Naive thymus-derived CD4-positive, alpha-beta T cell (primary cell): ENCODE results near the gene DCBLD1. TPM values are rescaled to one million over a fixed set of nuclear protein-coding genes. Genes with fewer than 3 reads are reported as not detected.

Experiments used
- ATAC-seq: fragments of 150-1000 bp; cut with Tn5 transposase; 2 replicates; pipeline ENCODE4 v1.10.0; 2021; ENCODE audit warnings: mild to moderate bottlenecking, moderate library complexity
- CTCF ChIA-PET: fragments of 350-600 bp; sonication (Branson Sonifier 250); formaldehyde crosslinking; loops from one replicate; lab custom pipeline; 2021; ENCODE audit warnings: antibody characterized with exemption; lab: Charles Lee
- POLR2A ChIA-PET: fragments of 350-600 bp; sonication (Branson Sonifier 250); formaldehyde crosslinking; loops from one replicate; lab custom pipeline; 2021; ENCODE audit warnings: antibody characterized with exemption, inconsistent platforms; lab: Charles Lee
- DNase-seq, 9 donors: peaks; one replicate each; pipeline versions ENCODE4 v3.0.0 to v3.0.0-alpha.2; 2020 to 2022; ENCODE audit warnings: mixed read lengths in 1 of 9
- H3K27ac ChIP-seq: one replicate; pipeline ENCODE4 v1.7.0; 2013; ENCODE audit warnings: mild to moderate bottlenecking, low read depth, low read length, moderate library complexity
- H3K27me3 ChIP-seq, 2 donors: one replicate each; pipeline ENCODE4 v1.7.0; 2013; ENCODE audit warnings: low read length in 2 of 2, mild to moderate bottlenecking in 2 of 2, moderate library complexity in 2 of 2; ENCODE audit not compliant: control insufficient read depth in 2 of 2, insufficient read depth in 2 of 2
- H3K36me3 ChIP-seq, 3 experiments: 1 replicate in 2 of 3; 2 replicates in 1 of 3; pipeline ENCODE4 v1.7.0; 2013; ENCODE audit warnings: low read length in 3 of 3, mild to moderate bottlenecking in 3 of 3, moderate library complexity in 1 of 3; ENCODE audit not compliant: insufficient read depth in 3 of 3, control insufficient read depth in 2 of 3
- H3K4me1 ChIP-seq, 2 donors: one replicate each; pipeline ENCODE4 v1.7.0; 2013; ENCODE audit warnings: low read length in 2 of 2, mild to moderate bottlenecking in 2 of 2, moderate library complexity in 1 of 2; ENCODE audit not compliant: control insufficient read depth in 2 of 2, insufficient read depth in 2 of 2
- H3K4me3 ChIP-seq: 2 replicates; pipeline ENCODE4 v1.7.0; 2013; ENCODE audit warnings: mild to moderate bottlenecking, low read length
- H3K9me3 ChIP-seq, 3 experiments: 1 replicate in 2 of 3; 2 replicates in 1 of 3; pipeline ENCODE4 v1.7.0; 2013; ENCODE audit warnings: low read length in 3 of 3; ENCODE audit not compliant: control insufficient read depth in 2 of 3
- H3K27ac Mint-ChIP-seq, 9 donors: one replicate each; pipeline ENCODE4 v1.8.0; 2020 to 2022; ENCODE audit warnings: mixed read lengths in 9 of 9, mild to moderate bottlenecking in 8 of 9, moderate library complexity in 5 of 9, inconsistent platforms in 2 of 9
- H3K27me3 Mint-ChIP-seq, 5 donors: one replicate each; pipeline ENCODE4 v1.8.0; 2021 to 2022; ENCODE audit warnings: mixed read lengths in 5 of 5, mild to moderate bottlenecking in 1 of 5
- H3K36me3 Mint-ChIP-seq, 5 donors: one replicate each; pipeline ENCODE4 v1.8.0; 2020 to 2022; ENCODE audit warnings: mixed read lengths in 5 of 5, mild to moderate bottlenecking in 3 of 5, inconsistent platforms in 1 of 5
- H3K4me1 Mint-ChIP-seq, 7 donors: one replicate each; pipeline ENCODE4 v1.8.0; 2020 to 2022; ENCODE audit warnings: mixed read lengths in 7 of 7, mild to moderate bottlenecking in 3 of 7, inconsistent platforms in 1 of 7
- H3K4me3 Mint-ChIP-seq, 10 donors: one replicate each; pipeline ENCODE4 v1.8.0; 2020 to 2022; ENCODE audit warnings: mild to moderate bottlenecking in 10 of 10, mixed read lengths in 10 of 10, moderate library complexity in 6 of 10, inconsistent platforms in 2 of 10
- H3K9me3 Mint-ChIP-seq, 11 donors: one replicate each; pipeline ENCODE4 v1.8.0; 2020 to 2022; ENCODE audit warnings: mixed read lengths in 11 of 11, mild to moderate bottlenecking in 4 of 11, inconsistent platforms in 1 of 11, moderate library complexity in 1 of 11
- intact Hi-C, 2 donors: fragments of 100-400 bp; cut with micrococcal nuclease; formaldehyde crosslinking; loops; one replicate each; pipeline ENCODE4 v1.15.1; 2023
- polyA plus RNA-seq, 2 donors: library from polyadenylated mRNA; unstranded; fragments of 300-500 nt; fragmentation: Illumina TruSeq; gene quantifications; one replicate each; pipeline ENCODE4 v1.2.3, GENCODE V29; 2021
- total RNA-seq, 6 experiments: library from RNA in 5 of 6; stranded (reverse) in 5 of 6; gene quantifications; 1 replicate in 5 of 6; 2 replicates in 1 of 6; pipeline ENCODE4 v1.2.3 and lab custom pipeline; 2021 to 2026

The DCBLD1 gene
- total and polyA plus RNA-seq, 7 experiments from 2014 or later, result 1.2 to 7.6 (median 4.4) TPM

- H3K27ac ChIP-seq, result no peak overlapping the region
- intact Hi-C loops, result no loop called here
- ChIA-PET POLR2A (no interaction called here), CTCF (interaction anchor here (0.7 kb wide), 1 partner anchor 812 kb away, joined by 4 read pairs; no protein-coding TSS in a partner anchor)
- H3K4me1 ChIP-seq, result no peaks in the 10 kb centered on the region
- H3K27ac Mint-ChIP-seq, result no peak overlapping the region
- no peak for DNase-seq
- no peaks in the 10 kb centered on the region for H3K9me3 ChIP-seq
- peaks cover 0 to 3% (median 0%) of the 10 kb centered on the region in 5 donors for H3K27me3 Mint-ChIP-seq
- ATAC-seq, result no peak
- no peaks in the 10 kb centered on the region for H3K9me3 Mint-ChIP-seq
- H3K27me3 ChIP-seq, result no peaks in the 10 kb centered on the region
- no peaks in the 10 kb centered on the region for H3K36me3 ChIP-seq
- peaks cover 0 to 20% (median 0%) of the 10 kb centered on the region in 7 donors for H3K4me1 Mint-ChIP-seq
- no peaks in the 10 kb centered on the region for H3K36me3 Mint-ChIP-seq
- no peak overlapping the region for H3K4me3 ChIP-seq
- no peak overlapping the region for H3K4me3 Mint-ChIP-seq
Observed at GRCh38 chr6:117494283-117494682, 11.8 kb downstream of the DCBLD1 start.

GRCh38 chr6:117494694-117495318 is 12.3 kb downstream of the DCBLD1 start:
- intact Hi-C loops, result no loop called here
- no peak overlapping the region for H3K4me3 Mint-ChIP-seq
- ATAC-seq (no peak), DNase-seq (no peak)
- H3K9me3 Mint-ChIP-seq, result no peaks in the 10 kb centered on the region
- no peak overlapping the region for H3K4me3 ChIP-seq
- H3K27ac Mint-ChIP-seq, result no peak overlapping the region
- CTCF ChIA-PET, result no interaction called here
- no peaks in the 10 kb centered on the region for H3K27me3 ChIP-seq
- POLR2A ChIA-PET, result no interaction called here
- peaks cover 0 to 3% (median 0%) of the 10 kb centered on the region in 5 donors for H3K27me3 Mint-ChIP-seq
- H3K4me1 Mint-ChIP-seq, result peaks cover 0 to 20% (median 0%) of the 10 kb centered on the region in 7 donors
- H3K36me3 ChIP-seq, result no peaks in the 10 kb centered on the region
- H3K27ac ChIP-seq, result no peak overlapping the region
- H3K4me1 ChIP-seq, result no peaks in the 10 kb centered on the region
- no peaks in the 10 kb centered on the region for H3K36me3 Mint-ChIP-seq
- no peaks in the 10 kb centered on the region for H3K9me3 ChIP-seq

- ATAC-seq (no peak), DNase-seq (no peak)
- Mint-ChIP-seq H3K9me3 (no peaks in the 10 kb centered on the region), H3K4me1 (peaks cover 0 to 20% (median 0%) of the 10 kb centered on the region in 7 donors), H3K27me3 (peaks cover 0 to 3% (median 0%) of the 10 kb centered on the region in 5 donors), H3K36me3 (no peaks in the 10 kb centered on the region), H3K27ac (no peak overlapping the region), H3K4me3 (no peak overlapping the region)
- Histone ChIP-seq H3K4me3 (no peak overlapping the region), H3K9me3 (no peaks in the 10 kb centered on the region), H3K36me3 (no peaks in the 10 kb centered on the region), H3K27me3 (no peaks in the 10 kb centered on the region), H3K4me1 (no peaks in the 10 kb centered on the region), H3K27ac (no peak overlapping the region)
- ChIA-PET POLR2A (no interaction called here), CTCF (no interaction called here)
- intact Hi-C loops, result no loop called here
Observed at GRCh38 chr6:117495425-117495824, 13.0 kb downstream of the DCBLD1 start.

- peaks cover 0 to 20% (median 0%) of the 10 kb centered on the region in 7 donors for H3K4me1 Mint-ChIP-seq
Observed at GRCh38 chr6:117495869-117496268, 13.4 kb downstream of the DCBLD1 start.

GRCh38 chr6:117496383-117496990 is 14.0 kb downstream of the DCBLD1 start:
- peaks cover 0 to 3% (median 0%) of the 10 kb centered on the region in 5 donors for H3K27me3 Mint-ChIP-seq
- Histone ChIP-seq H3K4me3 (no peak overlapping the region), H3K9me3 (no peaks in the 10 kb centered on the region), H3K27me3 (no peaks in the 10 kb centered on the region), H3K27ac (no peak overlapping the region), H3K4me1 (no peaks in the 10 kb centered on the region), H3K36me3 (no peaks in the 10 kb centered on the region)
- H3K27ac Mint-ChIP-seq, result no peak overlapping the region
- POLR2A ChIA-PET, result interaction anchor here (0.7 to 1.3 kb wide), 3 partner anchors 11 to 1870 kb away, joined by 3 read pairs; no protein-coding TSS in a partner anchor
- ATAC-seq (no peak), DNase-seq (no peak)
- no peaks in the 10 kb centered on the region for H3K36me3 Mint-ChIP-seq
- no peaks in the 10 kb centered on the region for H3K9me3 Mint-ChIP-seq
- H3K4me3 Mint-ChIP-seq, result no peak overlapping the region
- intact Hi-C loops, result no loop called here
- H3K4me1 Mint-ChIP-seq, result peaks cover 0 to 20% (median 0%) of the 10 kb centered on the region in 7 donors
- CTCF ChIA-PET, result no interaction called here

More at GRCh38 chr6:117495869-117496268, 13.4 kb downstream of the DCBLD1 start:
- Histone ChIP-seq H3K9me3 (no peaks in the 10 kb centered on the region), H3K36me3 (no peaks in the 10 kb centered on the region), H3K27ac (no peak overlapping the region), H3K4me1 (no peaks in the 10 kb centered on the region), H3K4me3 (no peak overlapping the region), H3K27me3 (no peaks in the 10 kb centered on the region)
- ChIA-PET CTCF (no interaction called here), POLR2A (interaction anchor here (0.7 to 1.1 kb wide), 2 partner anchors 115 to 1869 kb away, joined by 3 read pairs; no protein-coding TSS in a partner anchor)
- Mint-ChIP-seq H3K27me3 (peaks cover 0 to 3% (median 0%) of the 10 kb centered on the region in 5 donors), H3K4me3 (no peak overlapping the region), H3K9me3 (no peaks in the 10 kb centered on the region), H3K36me3 (no peaks in the 10 kb centered on the region), H3K27ac (no peak overlapping the region)
- DNase-seq (no peak), ATAC-seq (no peak)
- intact Hi-C loops, result no loop called here

- no peaks in the 10 kb centered on the region for H3K9me3 ChIP-seq
- H3K36me3 Mint-ChIP-seq, result no peaks in the 10 kb centered on the region
- no peak overlapping the region for H3K27ac Mint-ChIP-seq
- no peaks in the 10 kb centered on the region for H3K36me3 ChIP-seq
- no peaks in the 10 kb centered on the region for H3K9me3 Mint-ChIP-seq
- POLR2A ChIA-PET, result interaction anchor here (1.3 kb wide), 1 partner anchor 12 kb away, joined by 3 read pairs; no protein-coding TSS in a partner anchor
- no peaks in the 10 kb centered on the region for H3K27me3 ChIP-seq
- intact Hi-C loops, result no loop called here
- ATAC-seq (no peak), DNase-seq (no peak)
- no peak overlapping the region for H3K4me3 ChIP-seq
- H3K27ac ChIP-seq, result no peak overlapping the region
- H3K4me1 Mint-ChIP-seq, result peaks cover 0 to 20% (median 0%) of the 10 kb centered on the region in 7 donors
- CTCF ChIA-PET, result no interaction called here
- peaks cover 0 to 3% (median 0%) of the 10 kb centered on the region in 5 donors for H3K27me3 Mint-ChIP-seq
- H3K4me3 Mint-ChIP-seq, result no peak overlapping the region
- H3K4me1 ChIP-seq, result no peaks in the 10 kb centered on the region
Observed at GRCh38 chr6:117497237-117497636, 14.8 kb downstream of the DCBLD1 start.
